ENCODE data around the gene HKDC1.

DNA sequence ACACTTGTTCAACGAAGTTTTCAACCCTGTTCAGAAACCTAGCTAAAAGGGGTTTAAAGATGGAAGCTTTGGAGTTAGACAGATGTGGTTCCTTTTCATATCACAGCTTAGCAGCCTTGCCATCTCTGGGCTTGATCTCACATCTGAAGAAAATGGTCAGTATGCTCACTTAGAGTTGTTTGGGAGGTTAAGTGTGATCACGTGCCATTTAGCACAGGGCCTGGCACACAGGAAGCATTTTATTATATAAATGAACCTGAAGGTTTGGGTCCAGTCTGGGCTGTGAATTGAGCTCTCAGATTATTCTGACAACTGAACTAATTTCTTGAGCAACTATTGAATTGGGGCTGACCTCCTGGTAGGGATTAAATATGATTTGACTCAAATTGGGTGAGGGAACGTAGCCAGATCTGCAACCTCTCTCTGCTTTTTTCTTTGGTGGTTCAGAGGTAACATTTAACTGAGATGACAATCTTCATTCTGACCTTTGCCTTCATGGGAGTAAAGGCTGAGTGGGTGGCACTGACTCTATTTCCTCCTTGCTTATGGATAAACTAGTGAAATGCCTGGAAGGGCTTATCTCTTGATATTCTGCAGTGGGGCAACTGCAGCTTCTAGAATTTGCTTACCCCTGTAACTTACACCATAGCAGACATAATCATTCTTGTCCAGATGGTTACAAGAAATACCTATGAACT lies 10.2 kb upstream of the HKDC1 start:
- TF ChIP-seq EZH2 (IDR thresholded peaks at IDR 0.05; ENCODE audit: insufficient read depth, poor library complexity, severe bottlenecking): no peak
- no peak for TF ChIP-seq EZH2phosphoT487 (IDR thresholded peaks at IDR 0.05; ENCODE audit: insufficient read depth, low read depth)

Data from GM23248 (cell line).